Measurements from ENCODE around the gene DRAM2.

DRAM2 gene

DNA sequence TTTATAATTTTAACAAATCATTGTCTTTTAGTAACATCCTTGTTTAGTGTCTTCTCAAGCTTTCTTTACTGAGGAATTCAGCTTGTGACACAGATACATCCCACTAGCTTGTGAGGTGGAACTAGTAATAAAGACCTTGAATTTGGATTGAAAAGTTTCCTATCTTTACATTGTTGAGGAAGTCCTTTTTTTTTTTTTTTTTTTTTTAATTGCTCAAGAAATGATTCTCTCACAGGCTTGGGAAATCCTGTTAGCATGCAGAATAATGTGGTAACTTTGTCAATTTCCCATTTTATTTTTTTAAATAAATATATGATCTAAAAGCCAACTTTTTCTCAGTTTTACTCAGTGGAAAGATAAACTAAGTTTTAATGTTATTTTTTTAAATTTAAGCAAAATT, 44.8 kb upstream of the DRAM2 start:
- TF ChIP-seq ZBTB7A (tag by site-specific recombination; IDR thresholded peaks at IDR 0.05; ENCODE audit: low read depth) (no peak), MZF1 (tag by site-specific recombination; IDR thresholded peaks at IDR 0.05; ENCODE audit: borderline replicate concordance) (no peak), OSR2 (tag by site-specific recombination; IDR thresholded peaks at IDR 0.05) (no peak)
- CTCF ChIA-PET, result no interaction called here

DNA sequence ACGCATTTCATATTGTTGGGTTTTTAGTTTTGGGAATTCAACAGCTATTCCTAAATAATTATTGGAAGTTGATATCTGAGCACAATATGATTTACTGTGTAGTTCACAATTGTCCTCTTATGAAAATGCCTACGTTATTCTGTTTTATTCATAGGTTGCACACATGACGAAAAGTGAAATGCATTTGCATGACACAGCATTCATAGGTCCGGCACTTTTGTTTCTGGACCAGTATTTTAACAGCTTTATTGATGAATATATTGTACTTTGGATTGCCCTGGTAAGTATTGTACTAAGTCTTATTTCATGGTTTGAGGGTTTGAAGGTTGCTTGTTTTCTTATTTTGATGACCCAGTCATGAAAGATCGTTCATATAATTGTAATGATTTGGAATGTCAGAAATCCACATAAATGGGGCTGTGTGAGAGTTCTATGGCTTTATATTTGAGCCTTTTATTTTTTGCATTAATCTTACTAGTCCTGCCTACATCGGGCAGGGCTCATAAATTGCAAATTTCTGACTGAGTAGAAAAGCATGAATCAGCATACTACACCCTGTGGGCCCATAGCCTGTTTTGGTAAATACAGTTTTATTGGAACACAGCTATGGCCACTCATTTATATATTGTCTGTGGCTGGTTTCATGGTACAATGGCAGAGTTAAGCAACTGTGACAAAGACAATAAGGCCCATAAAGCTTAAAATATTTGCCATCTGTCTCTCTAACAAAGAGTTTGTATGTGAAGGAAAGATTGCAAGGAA, 43.6 kb upstream of the DRAM2 start:
- peaks cover 0 to 76% of the 10 kb centered on the region in 2 experiments; a peak in 1 of 3 replicates for H3K36me3 ChIP-seq (ENCODE audit: control insufficient read depth in 2 of 2, insufficient read depth in 1 of 2, low read length in 2 of 2)
- H3K4me3 ChIP-seq (ENCODE audit: low read depth, low read length), result no peak overlapping the region
- no peak overlapping the region for H3K27ac ChIP-seq (ENCODE audit: extremely low read depth, low read depth, low read length)
- no peak for TF ChIP-seq ZNF837 (tag by site-specific recombination; IDR thresholded peaks at IDR 0.05)
- TF ChIP-seq, protein P1, sequence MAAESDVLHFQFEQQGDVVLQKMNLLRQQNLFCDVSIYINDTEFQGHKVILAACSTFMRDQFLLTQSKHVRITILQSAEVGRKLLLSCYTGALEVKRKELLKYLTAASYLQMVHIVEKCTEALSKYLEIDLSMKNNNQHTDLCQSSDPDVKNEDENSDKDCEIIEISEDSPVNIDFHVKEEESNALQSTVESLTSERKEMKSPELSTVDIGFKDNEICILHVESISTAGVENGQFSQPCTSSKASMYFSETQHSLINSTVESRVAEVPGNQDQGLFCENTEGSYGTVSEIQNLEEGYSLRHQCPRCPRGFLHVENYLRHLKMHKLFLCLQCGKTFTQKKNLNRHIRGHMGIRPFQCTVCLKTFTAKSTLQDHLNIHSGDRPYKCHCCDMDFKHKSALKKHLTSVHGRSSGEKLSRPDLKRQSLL (tag by site-specific recombination; IDR thresholded peaks at IDR 0.05), result no peak
- TF ChIP-seq ZNF529 (tag by site-specific recombination; IDR thresholded peaks at IDR 0.05; ENCODE audit: insufficient replicate concordance), result no peak
- TF ChIP-seq YY1 (tag by site-specific recombination; IDR thresholded peaks at IDR 0.05), result no peak
- no peak for TF ChIP-seq ZNF211 (tag by site-specific recombination; IDR thresholded peaks at IDR 0.05; ENCODE audit: low read depth)
- no peak for TF ChIP-seq ZNF433 (tag by site-specific recombination; IDR thresholded peaks at IDR 0.05; ENCODE audit: low read depth)
- POLR2A ChIA-PET, result interaction anchor here (0.6 kb wide), 1 partner anchor 894 kb away, joined by 3 read pairs; no protein-coding TSS in a partner anchor
- H3K9me3 ChIP-seq (ENCODE audit: control insufficient read depth, insufficient read depth, low read depth, low read length), result no peaks in the 10 kb centered on the region
- CTCF ChIA-PET, result interaction anchor here (1.0 to 1.2 kb wide), 2 partner anchors 13 to 15 kb away, joined by 3 to 4 read pairs; no protein-coding TSS in a partner anchor
- H3K4me1 ChIP-seq (ENCODE audit: control insufficient read depth, insufficient read depth, low read length), result no peaks in the 10 kb centered on the region

More for the DNA sequence above, 44.8 kb upstream of the DRAM2 start:
- Histone ChIP-seq H3K4me1 (ENCODE audit: control insufficient read depth, insufficient read depth, low read length) (no peaks in the 10 kb centered on the region), H3K36me3 (ENCODE audit: control insufficient read depth in 2 of 2, insufficient read depth in 1 of 2, low read length in 2 of 2) (peaks cover 0 to 70% of the 10 kb centered on the region in 2 experiments; a peak in 1 of 3 replicates), H3K4me3 (ENCODE audit: low read depth, low read length) (no peak overlapping the region), H3K27ac (ENCODE audit: extremely low read depth, low read depth, low read length) (no peak overlapping the region), H3K9me3 (ENCODE audit: control insufficient read depth, insufficient read depth, low read depth, low read length) (no peaks in the 10 kb centered on the region)
- POLR2A ChIA-PET, result no interaction called here

DNA sequence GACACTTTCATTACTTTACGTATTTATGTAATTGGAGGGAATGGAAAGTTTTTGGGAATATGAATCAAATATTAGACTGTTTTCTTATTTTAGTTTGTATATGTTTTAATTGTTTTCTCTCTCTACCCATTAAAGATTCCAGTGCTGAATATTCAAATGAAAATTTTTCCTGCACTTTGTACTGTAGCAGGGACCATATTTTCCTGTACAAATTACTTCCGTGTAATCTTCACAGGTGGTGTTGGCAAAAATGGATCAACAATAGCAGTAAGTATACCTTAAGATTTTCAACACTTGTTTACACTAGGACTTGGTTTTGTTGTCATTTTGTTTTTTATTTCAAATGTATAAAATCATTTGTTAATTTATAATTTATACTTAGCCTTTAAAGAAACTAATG, 42.2 kb upstream of the DRAM2 start:
- no peaks in the 10 kb centered on the region for H3K4me1 ChIP-seq (ENCODE audit: control insufficient read depth, insufficient read depth, low read length)
- POLR2A ChIA-PET, result no interaction called here
- CTCF ChIA-PET, result no interaction called here

More for the DNA sequence above, 42.2 kb upstream of the DRAM2 start:
- Histone ChIP-seq H3K4me3 (ENCODE audit: low read depth, low read length) (no peak overlapping the region), H3K36me3 (ENCODE audit: control insufficient read depth in 2 of 2, insufficient read depth in 1 of 2, low read length in 2 of 2) (peaks cover 0 to 69% of the 10 kb centered on the region in 2 experiments; a peak in 1 of 3 replicates), H3K9me3 (ENCODE audit: control insufficient read depth, insufficient read depth, low read depth, low read length) (no peaks in the 10 kb centered on the region), H3K27ac (ENCODE audit: extremely low read depth, low read depth, low read length) (no peak overlapping the region)
- TF ChIP-seq ZNF548 (tag by site-specific recombination; IDR thresholded peaks at IDR 0.05), result no peak
- no peak for TF ChIP-seq ZNF133 (tag by site-specific recombination; IDR thresholded peaks at IDR 0.05)
- TF ChIP-seq ZNF626 (tag by site-specific recombination; IDR thresholded peaks at IDR 0.05), result no peak
- no peak for TF ChIP-seq ZNF768 (tag by site-specific recombination; IDR thresholded peaks at IDR 0.05)
- no peak for TF ChIP-seq WT1 (tag by site-specific recombination; IDR thresholded peaks at IDR 0.05)
- no peak for TF ChIP-seq ZNF404 (tag by site-specific recombination; IDR thresholded peaks at IDR 0.05)
- TF ChIP-seq GLIS2 (tag by site-specific recombination; IDR thresholded peaks at IDR 0.05), result no peak
- no peak for TF ChIP-seq ZNF510 (tag by site-specific recombination; IDR thresholded peaks at IDR 0.05; ENCODE audit: insufficient replicate concordance)
- TF ChIP-seq TRIM28 (IDR thresholded peaks at IDR 0.05; ENCODE audit: borderline replicate concordance, low read length), result no peak
- TF ChIP-seq, protein P2, sequence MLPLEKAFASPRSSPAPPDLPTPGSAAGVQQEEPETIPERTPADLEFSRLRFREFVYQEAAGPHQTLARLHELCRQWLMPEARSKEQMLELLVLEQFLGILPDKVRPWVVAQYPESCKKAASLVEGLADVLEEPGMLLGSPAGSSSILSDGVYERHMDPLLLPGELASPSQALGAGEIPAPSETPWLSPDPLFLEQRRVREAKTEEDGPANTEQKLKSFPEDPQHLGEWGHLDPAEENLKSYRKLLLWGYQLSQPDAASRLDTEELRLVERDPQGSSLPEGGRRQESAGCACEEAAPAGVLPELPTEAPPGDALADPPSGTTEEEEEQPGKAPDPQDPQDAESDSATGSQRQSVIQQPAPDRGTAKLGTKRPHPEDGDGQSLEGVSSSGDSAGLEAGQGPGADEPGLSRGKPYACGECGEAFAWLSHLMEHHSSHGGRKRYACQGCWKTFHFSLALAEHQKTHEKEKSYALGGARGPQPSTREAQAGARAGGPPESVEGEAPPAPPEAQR (tag by site-specific recombination; IDR thresholded peaks at IDR 0.05), result no peak
- no peak for TF ChIP-seq HOXA7 (CRISPR knock-in tag; IDR thresholded peaks at IDR 0.05; ENCODE audit: borderline replicate concordance)
- no peak for TF ChIP-seq ZNF654 (tag by site-specific recombination; IDR thresholded peaks at IDR 0.05; ENCODE audit: low read depth)
- TF ChIP-seq, protein P3, sequence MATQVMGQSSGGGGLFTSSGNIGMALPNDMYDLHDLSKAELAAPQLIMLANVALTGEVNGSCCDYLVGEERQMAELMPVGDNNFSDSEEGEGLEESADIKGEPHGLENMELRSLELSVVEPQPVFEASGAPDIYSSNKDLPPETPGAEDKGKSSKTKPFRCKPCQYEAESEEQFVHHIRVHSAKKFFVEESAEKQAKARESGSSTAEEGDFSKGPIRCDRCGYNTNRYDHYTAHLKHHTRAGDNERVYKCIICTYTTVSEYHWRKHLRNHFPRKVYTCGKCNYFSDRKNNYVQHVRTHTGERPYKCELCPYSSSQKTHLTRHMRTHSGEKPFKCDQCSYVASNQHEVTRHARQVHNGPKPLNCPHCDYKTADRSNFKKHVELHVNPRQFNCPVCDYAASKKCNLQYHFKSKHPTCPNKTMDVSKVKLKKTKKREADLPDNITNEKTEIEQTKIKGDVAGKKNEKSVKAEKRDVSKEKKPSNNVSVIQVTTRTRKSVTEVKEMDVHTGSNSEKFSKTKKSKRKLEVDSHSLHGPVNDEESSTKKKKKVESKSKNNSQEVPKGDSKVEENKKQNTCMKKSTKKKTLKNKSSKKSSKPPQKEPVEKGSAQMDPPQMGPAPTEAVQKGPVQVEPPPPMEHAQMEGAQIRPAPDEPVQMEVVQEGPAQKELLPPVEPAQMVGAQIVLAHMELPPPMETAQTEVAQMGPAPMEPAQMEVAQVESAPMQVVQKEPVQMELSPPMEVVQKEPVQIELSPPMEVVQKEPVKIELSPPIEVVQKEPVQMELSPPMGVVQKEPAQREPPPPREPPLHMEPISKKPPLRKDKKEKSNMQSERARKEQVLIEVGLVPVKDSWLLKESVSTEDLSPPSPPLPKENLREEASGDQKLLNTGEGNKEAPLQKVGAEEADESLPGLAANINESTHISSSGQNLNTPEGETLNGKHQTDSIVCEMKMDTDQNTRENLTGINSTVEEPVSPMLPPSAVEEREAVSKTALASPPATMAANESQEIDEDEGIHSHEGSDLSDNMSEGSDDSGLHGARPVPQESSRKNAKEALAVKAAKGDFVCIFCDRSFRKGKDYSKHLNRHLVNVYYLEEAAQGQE (tag by site-specific recombination; IDR thresholded peaks at IDR 0.05), result no peak
- TF ChIP-seq ZNF248 (tag by site-specific recombination; IDR thresholded peaks at IDR 0.05), result no peak

All from HEK293 (cell line).